Activated CD8-positive, alpha-beta memory T cell treated with anti-CD3 and anti-CD28 coated beads for 48 hours (primary cell): ENCODE data around the gene SLC5A10.

Source experiments
- DNase-seq, 3 experiments: peaks; one replicate each; pipeline ENCODE4 v3.0.0-alpha.2; 2020; ENCODE audit warnings: low read depth in 2 of 3, low spot score in 2 of 3

The SLC5A10 gene

GRCh38 chr17:19001907-19002590 is 50.1 kb downstream of the SLC5A10 start:
- no peak for DNase-seq

GRCh38 chr17:19002805-19003542 is 51.0 kb downstream of the SLC5A10 start:
- DNase-seq, result no peak

- DNase-seq, result peak in 1 of 3 experiments; percentile 19
Observed at GRCh38 chr17:19003543-19004420, 51.8 kb downstream of the SLC5A10 start.

GRCh38 chr17:19004421-19005136 is 52.6 kb downstream of the SLC5A10 start, which contains the start of gene FAM83G:
TSS of gene FAM83G (minus strand) at chr17:19004764. CDS start at chr17:19004041, 723 bp downstream.
- peak; percentile 68 to 72 (median 69) for DNase-seq

- DNase-seq, result no peak
Observed at GRCh38 chr17:19005137-19005773, 53.3 kb downstream of the SLC5A10 start.

GRCh38 chr17:19005789-19006430 is 53.9 kb downstream of the SLC5A10 start:
- DNase-seq, result no peak

GRCh38 chr17:19006698-19007097 is 54.7 kb downstream of the SLC5A10 start:
- DNase-seq, result no peak

- DNase-seq, result no peak
Observed at GRCh38 chr17:19009970-19010369, 58.0 kb downstream of the SLC5A10 start.

- no peak for DNase-seq
Observed at GRCh38 chr17:19010729-19011505, 59.0 kb downstream of the SLC5A10 start.

GRCh38 chr17:19011581-19011980 is 59.6 kb downstream of the SLC5A10 start:
- DNase-seq, result no peak

GRCh38 chr17:19012171-19013080 is 60.5 kb downstream of the SLC5A10 start:
- no peak for DNase-seq

GRCh38 chr17:19013226-19013625 is 61.3 kb downstream of the SLC5A10 start:
- DNase-seq, result no peak

GRCh38 chr17:19013806-19014627 is 62.1 kb downstream of the SLC5A10 start:
- DNase-seq, result no peak

- DNase-seq, result no peak
Observed at GRCh38 chr17:19014628-19015215, 62.8 kb downstream of the SLC5A10 start.

- no peak for DNase-seq
Observed at GRCh38 chr17:19015428-19015827, 63.5 kb downstream of the SLC5A10 start.

GRCh38 chr17:19016297-19016696 is 64.3 kb downstream of the SLC5A10 start:
- DNase-seq, result no peak

- no peak for DNase-seq
Observed at GRCh38 chr17:19016881-19017280, 64.9 kb downstream of the SLC5A10 start.
